Uterus (tissue), 2 donors: Measurements from ENCODE around the gene FAF1.

Experiments
- CTCF ChIP-seq, 4 experiments: fragments of 200-600 bp in 2 of 4; fragments of 450-650 bp in 2 of 4; sonication (generic) in 2 of 4; IDR thresholded peaks; one replicate each; pipeline ENCODE4 v1.5.1; 2016 to 2019; ENCODE audit warnings: antibody characterized with exemption in 4 of 4, mild to moderate bottlenecking in 2 of 4, moderate library complexity in 1 of 4
- POLR2A ChIP-seq, 2 donors: fragments of 450-650 bp; IDR thresholded peaks; one replicate each; pipeline ENCODE4 v1.6.1; 2016; ENCODE audit warnings: antibody characterized with exemption in 2 of 2, mild to moderate bottlenecking in 1 of 2, moderate library complexity in 1 of 2

- TF ChIP-seq CTCF (IDR thresholded peaks at IDR 0.05): no peak
- TF ChIP-seq POLR2A (IDR thresholded peaks at IDR 0.05): peak in 1 of 2 donors; percentile 35
These were observed 19.1 kb upstream of the FAF1 start for GRCh38 chr1:50978852-50979781.
